Measurements from ENCODE around the gene COL9A3. TPM values are rescaled to one million over a fixed set of nuclear protein-coding genes. Genes with fewer than 3 reads are reported as not detected.

COL9A3 gene
- polyA plus RNA-seq (2013, experiment 1 of 2; ENCODE audit: insufficient read length) = 0.35 TPM
- 0.71 TPM for polyA plus RNA-seq (2013, experiment 2 of 2; ENCODE audit: insufficient read length)

DNA sequence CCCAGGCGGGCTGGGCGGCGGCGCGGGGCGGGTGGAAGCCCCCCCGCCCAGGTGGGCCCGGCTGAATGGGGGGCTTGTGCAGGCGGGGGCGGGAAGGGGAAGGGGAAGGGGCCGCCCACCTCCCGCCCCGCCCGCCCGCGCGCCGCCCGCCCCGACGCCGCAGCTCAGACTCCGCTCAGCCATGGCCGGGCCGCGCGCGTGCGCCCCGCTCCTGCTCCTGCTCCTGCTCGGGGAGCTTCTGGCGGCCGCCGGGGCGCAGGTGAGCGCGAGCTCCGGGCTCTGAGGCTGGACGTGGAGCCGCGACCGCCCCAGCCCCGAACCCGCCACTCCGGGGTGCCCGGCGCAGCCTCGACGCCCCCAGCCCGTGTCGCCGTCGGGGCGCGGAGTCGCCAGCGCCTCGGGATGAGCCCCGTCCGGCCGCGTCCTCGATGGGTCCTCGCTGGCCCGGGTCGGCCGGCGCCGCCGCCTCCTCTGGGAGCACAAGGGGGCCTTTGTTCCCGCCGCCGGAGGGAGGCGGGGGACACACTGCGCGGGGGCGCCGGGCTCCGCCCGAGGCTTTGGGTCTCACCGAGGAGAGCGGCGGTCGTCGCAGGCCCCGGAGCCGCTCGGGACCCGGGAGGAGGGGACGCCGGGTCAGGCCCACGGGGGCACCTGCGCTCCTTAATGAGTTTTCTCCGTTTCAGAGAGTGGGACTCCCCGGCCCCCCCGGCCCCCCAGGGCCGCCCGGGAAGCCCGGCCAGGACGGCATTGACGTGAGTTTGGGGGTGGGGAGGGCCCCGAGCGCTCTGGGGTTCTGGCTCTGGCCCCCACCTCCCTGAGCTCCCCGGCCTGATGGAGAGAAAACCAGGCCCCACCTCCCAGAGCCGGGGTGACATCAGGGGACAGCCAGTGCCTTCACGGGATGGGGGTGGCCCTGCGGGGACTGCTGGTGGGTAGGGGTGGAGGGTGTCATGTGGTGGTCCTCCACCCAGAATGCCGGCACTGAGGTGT lies at the start of gene COL9A3:
COL9A3 (plus strand) TSS at position 167 of the 990 bp plus-strand sequence; CDS start at position 182, 15 bp downstream.
- no peak for DNase-seq

DNA sequence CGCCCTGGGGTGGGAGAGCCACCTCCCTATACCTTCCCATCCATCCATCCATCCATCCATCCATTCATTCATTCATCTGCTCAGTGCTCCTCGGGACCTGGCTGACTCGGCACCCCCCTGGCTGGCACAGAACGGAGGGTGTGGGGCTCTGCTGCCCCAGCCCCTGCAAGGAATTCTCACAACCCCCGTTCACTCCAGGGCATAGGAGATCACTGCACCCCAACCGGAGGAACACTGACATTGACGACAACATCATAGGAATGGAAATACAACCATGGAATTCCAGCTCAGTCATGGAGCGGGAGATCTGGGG lies 48.7 kb upstream of the COL9A3 start:
- no peak for DNase-seq

- DNase-seq = peak; percentile 45
Observed at GRCh38 chr20:62768551-62769287, 48.1 kb upstream of the COL9A3 start.

- no peak for DNase-seq
Observed at GRCh38 chr20:62769346-62770071, 47.3 kb upstream of the COL9A3 start.

DNA sequence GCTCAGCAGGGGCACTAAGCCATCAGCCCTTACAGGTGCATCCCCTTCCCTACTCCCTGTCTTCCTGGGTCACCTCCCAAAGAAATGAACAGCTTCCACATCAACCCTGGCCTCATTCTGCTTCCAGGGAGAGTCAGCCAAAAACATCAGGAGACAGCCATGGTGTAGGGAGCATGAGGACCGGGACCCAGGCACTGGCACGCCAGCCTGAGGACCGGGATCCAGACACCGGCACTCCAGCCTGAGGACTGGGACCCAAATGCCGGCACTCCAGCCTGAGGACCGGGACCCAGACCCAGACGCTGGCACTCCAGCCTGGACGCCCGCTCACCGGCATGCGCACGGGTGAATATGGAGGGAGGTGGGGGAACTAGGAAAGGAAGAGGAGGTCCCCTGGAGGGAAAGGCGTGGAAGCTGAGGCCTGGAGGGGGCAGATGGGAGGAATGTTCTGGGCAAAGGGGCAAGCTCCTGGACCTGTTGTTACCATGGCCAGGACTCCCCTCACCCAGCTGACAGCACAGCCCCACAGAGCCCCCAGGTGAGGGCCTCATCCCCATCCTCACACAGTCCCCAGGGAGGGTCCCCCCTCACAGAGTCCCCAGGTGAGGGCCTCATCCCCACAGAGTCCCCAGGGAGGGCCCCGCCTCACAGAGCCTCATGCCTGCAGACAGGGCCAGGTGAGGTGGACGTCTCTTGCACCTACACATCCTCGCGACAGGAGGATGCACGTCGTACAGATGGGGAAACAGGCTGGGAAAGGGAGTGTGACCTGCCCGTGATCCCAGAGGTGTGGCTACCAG lies 46.5 kb upstream of the COL9A3 start:
- no peak for DNase-seq

GRCh38 chr20:62770916-62771315 lies 45.9 kb upstream of the COL9A3 start:
- no peak for DNase-seq

GRCh38 chr20:62771396-62772102 lies 45.3 kb upstream of the COL9A3 start:
- DNase-seq = no peak

- DNase-seq = no peak
Observed at GRCh38 chr20:62772103-62772611, 44.7 kb upstream of the COL9A3 start.

DNA sequence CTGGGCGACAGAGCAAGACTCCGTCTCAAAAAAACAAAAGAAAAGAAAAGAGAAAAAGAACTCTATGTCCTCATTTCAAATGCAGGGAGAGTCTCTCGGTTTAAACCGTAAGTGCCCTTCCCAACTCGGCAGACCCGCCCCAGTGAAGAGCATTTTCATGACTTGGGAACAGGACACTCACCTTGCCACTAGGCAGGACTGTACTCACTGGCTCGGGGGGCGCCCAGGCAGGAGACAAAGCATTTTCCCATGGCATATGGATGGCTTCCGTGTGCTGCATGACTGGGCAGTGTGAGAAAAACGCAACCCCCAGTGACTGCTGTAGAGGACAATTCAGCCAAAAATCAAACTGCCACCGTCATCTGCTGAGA lies 44.2 kb upstream of the COL9A3 start:
- no peak for DNase-seq

DNA sequence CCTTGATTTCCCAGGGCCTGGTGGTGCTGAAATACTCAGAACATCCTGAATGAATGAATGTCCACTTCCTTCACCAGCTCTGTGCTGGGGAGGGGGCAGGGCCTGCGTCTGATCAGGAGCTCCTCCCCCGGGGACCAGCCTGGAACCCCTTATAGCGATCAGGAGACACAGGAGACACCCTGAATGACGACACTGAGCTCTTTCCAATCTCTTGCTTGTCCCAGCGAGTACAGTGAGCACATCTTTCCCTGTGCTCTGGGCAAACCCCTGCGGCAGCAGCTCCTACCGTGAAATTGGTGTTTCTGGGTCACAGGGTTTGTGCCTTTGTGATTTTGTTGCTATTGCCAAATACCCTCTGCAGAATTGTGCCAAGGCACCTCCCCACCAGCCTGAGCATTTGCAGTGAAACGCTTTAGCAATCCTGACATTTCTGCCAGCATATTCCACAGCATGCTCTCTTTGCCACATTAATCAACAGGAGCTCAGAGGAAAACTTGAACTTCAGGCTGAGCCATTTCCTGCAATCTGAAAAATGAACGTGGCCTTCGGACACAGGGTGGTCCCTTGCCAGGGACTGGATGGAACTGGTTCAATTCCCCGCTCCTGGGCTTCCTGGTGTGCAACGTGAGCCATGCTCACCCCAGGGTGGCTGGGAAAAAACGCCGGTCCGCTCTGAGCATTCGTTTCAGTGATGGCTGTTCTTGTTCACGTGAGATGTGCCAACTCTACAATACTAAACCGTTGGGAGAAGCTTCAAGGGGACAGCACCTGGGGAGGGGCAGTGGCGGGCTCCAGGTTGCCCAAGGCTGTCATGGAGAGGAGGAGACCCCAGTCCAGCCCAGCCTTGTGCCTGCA lies 43.6 kb upstream of the COL9A3 start:
- DNase-seq = no peak

DNA sequence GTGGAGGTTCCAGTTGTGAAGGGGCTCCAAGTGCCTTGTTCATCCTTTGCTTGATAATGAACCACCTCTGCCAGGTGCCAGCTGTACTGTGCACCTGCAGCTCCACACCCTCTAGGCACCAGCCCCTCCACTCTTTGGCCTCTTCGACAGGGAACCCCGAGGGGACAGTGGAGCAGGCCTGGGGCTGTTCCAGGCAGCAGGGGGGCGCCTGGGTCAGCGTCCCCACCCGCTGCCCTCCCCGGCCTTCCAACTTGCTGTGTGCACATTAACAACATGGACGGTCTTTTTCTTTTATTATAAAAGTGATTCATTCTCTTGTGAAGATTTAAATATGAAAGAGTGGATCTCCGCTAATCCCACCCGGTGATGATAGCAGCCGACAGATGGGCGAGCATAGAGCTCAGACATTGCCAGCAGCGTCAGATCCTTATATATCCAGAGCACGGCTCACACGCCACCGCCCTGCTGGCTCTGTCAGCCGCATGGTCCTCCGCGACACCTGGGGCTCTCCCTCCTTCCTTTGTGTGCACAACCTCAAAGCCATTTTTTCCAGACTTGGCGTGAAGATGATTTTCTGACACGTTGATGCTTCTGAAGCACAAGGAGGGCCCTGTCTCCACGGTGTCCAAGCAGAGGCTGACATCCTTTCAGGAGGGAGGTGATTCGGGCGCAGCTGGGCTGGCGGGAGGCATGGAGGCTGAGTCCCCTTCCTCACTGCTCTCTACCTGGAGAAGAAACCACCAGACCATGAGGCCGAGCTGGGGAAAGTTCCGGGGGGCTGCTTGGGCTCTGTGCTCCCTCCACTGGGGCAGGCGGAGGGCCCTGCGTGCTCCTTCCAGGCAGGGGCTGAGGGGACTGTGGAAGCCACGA lies 42.8 kb upstream of the COL9A3 start:
- DNase-seq = no peak

DNA sequence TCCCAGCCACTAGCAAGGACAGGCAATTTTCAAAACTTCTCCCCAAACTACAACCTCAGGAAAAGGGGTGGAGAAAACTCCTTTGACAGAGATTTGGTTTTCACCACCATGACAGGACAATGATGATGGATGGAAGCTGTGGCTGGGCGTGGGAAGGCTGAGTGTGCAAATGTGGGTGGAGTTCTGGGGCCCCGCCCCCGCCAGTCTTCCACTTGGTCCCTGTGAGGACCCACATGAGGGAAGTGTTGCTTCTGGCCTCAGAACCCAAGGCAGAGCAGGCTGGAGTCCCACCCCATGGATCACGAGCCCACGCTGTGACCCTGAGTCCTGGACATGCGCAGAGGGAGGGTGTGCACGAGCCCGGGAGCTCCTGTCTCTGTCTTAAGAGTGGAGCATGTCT lies 42.1 kb upstream of the COL9A3 start:
- no peak for DNase-seq

- DNase-seq = no peak
Observed at GRCh38 chr20:62775206-62775605, 41.6 kb upstream of the COL9A3 start.

- DNase-seq = no peak
Observed at GRCh38 chr20:62776035-62776691, 40.7 kb upstream of the COL9A3 start.

GRCh38 chr20:62776692-62777527 lies 39.9 kb upstream of the COL9A3 start:
- DNase-seq = no peak

DNA sequence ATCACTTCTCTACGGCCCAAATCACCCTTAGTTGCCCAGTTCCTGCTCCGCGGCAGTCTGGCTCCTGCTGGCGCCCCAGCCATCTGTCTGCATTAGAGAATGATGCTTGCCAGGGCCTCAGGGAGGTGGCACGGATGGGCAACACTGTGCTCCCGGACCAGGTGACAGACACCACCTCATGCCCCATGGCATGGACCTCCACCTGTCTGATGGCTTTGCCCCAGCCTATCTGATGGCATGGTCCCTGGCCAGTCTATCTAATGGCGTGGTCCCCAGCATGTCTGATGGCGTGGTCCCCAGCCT lies 39.4 kb upstream of the COL9A3 start:
- DNase-seq = no peak

GRCh38 chr20:62778058-62778457 lies 38.8 kb upstream of the COL9A3 start:
- DNase-seq = no peak

Data from fibroblast of skin of back (primary cell).